PC-9 (cell line): ENCODE measurements around the gene RPS8. TPM values are rescaled to one million over a fixed set of nuclear protein-coding genes. Genes with fewer than 3 reads are reported as not detected.

Experiments used
- BruUV-seq: library from RNA; stranded (reverse); fragments of 400-500 nt; replicated peaks from 2 replicates; lab custom pipeline; 2021; lab: Mats Ljungman, UMichigan
- CTCF ChIA-PET: fragments of 300-600 bp; sonication (Branson Sonifier 250); formaldehyde crosslinking; loops from one replicate; lab custom pipeline; 2022; ENCODE audit warnings: antibody characterized with exemption; lab: Charles Lee
- POLR2A ChIA-PET: fragments of 300-600 bp; sonication (Branson Sonifier 250); formaldehyde crosslinking; loops from one replicate; lab custom pipeline; 2022; ENCODE audit warnings: antibody characterized with exemption; ENCODE audit not compliant: unreplicated experiment; lab: Charles Lee
- DNase-seq, 2 experiments: peaks; one replicate each; pipeline versions ENCODE4 v3.0.0 to v3.0.0-alpha.2; 2015 to 2022; ENCODE audit warnings: mixed read lengths in 1 of 2
- H2AFZ ChIP-seq: fragments of 200-600 bp; sonication (generic); 2 replicates; pipeline ENCODE4 v1.8.1; 2017; ENCODE audit warnings: antibody characterized with exemption
- H3F3A ChIP-seq: fragments of 200-600 bp; sonication (generic); 2 replicates; pipeline ENCODE4 v1.8.1; 2017; ENCODE audit warnings: antibody characterized with exemption, mild to moderate bottlenecking, low read depth; ENCODE audit not compliant: insufficient read depth
- H3K27ac ChIP-seq: fragments of 200-600 bp; sonication (generic); 2 replicates; pipeline ENCODE4 v1.6.1; 2016; ENCODE audit warnings: mixed run types
- H3K27me3 ChIP-seq: fragments of 200-600 bp; sonication (generic); 2 replicates; pipeline ENCODE4 v1.6.1; 2016; ENCODE audit warnings: low read depth, mixed run types; ENCODE audit not compliant: insufficient read depth
- H3K36me3 ChIP-seq: fragments of 200-600 bp; sonication (generic); 2 replicates; pipeline ENCODE4 v1.6.1; 2016; ENCODE audit warnings: low read depth, mixed run types
- H3K4me1 ChIP-seq: fragments of 200-600 bp; sonication (generic); replicated peaks from 2 replicates; pipeline ENCODE4 v1.6.1; 2016; ENCODE audit warnings: mixed run types; ENCODE audit not compliant: insufficient read depth
- H3K4me2 ChIP-seq: fragments of 200-600 bp; sonication (generic); 2 replicates; pipeline ENCODE4 v1.6.1; 2017; ENCODE audit warnings: mixed run types
- H3K4me3 ChIP-seq: fragments of 200-600 bp; sonication (generic); 2 replicates; pipeline ENCODE4 v1.6.1; 2016; ENCODE audit warnings: mixed run types
- H3K79me2 ChIP-seq: fragments of 200-600 bp; sonication (generic); 2 replicates; pipeline ENCODE4 v1.6.1; 2017; ENCODE audit warnings: low read depth, mixed run types
- H3K9me2 ChIP-seq: fragments of 200-600 bp; sonication (generic); 2 replicates; pipeline ENCODE4 v1.8.1; 2017; ENCODE audit warnings: mild to moderate bottlenecking; ENCODE audit not compliant: insufficient read depth
- H3K9me3 ChIP-seq: fragments of 200-600 bp; sonication (generic); 2 replicates; pipeline ENCODE4 v1.8.1; 2016; ENCODE audit warnings: low read depth; ENCODE audit not compliant: insufficient read depth
- H4K20me1 ChIP-seq: fragments of 200-600 bp; sonication (generic); 2 replicates; pipeline ENCODE4 v1.8.1; 2017; ENCODE audit not compliant: insufficient read depth
- CTCF ChIP-seq: fragments of 200-600 bp; sonication (generic); conservative IDR thresholded peaks from 2 replicates; pipeline ENCODE4 v1.6.1; 2017; ENCODE audit warnings: mixed run types, antibody characterized with exemption, mild to moderate bottlenecking, moderate library complexity
- EZH2 ChIP-seq: fragments of 200-600 bp; sonication (generic); IDR thresholded peaks from 2 replicates; pipeline ENCODE4 v1.8.0; 2017; ENCODE audit warnings: antibody characterized with exemption, low read depth
- intact Hi-C: fragments of 100-400 bp; cut with micrococcal nuclease; formaldehyde crosslinking; loops from one replicate; pipeline ENCODE4 v1.10.0; 2022; ENCODE audit not compliant: unreplicated experiment
- total RNA-seq: library from RNA; stranded (reverse); gene quantifications from 2 replicates; pipeline ENCODE4 v1.2.3, GENCODE V29; 2021

Gene RPS8
- total RNA-seq, 1 experiment from 2014 or later, result 2,059 TPM

- no peaks in the 10 kb centered on the region for H3K27me3 ChIP-seq
- H2AFZ ChIP-seq, result no peak within 1 kb of the TSS
- DNase-seq, result peak in 1 of 2 experiments; percentile 54
- peak within 1 kb of the TSS; percentile 30; the same call in 1 of the 2 replicates for H3K4me3 ChIP-seq
- intact Hi-C loops, result loop anchor here (10.0 kb wide), 3 partner anchors 73 to 777 kb away; partner anchors contain the start of genes KIF2C, NASP, RNU5D-1 and SLC6A9
- no peaks in the 10 kb centered on the region for H3K9me2 ChIP-seq
- H3K27ac ChIP-seq, result peak within 1 kb of the TSS; percentile 98
- peak within 1 kb of the TSS; percentile 70 for H3K4me2 ChIP-seq
- H3K79me2 ChIP-seq, result peaks cover 19% of the 10 kb centered on the region; the same call in 1 of the 2 replicates
- H3K9me3 ChIP-seq, result no peaks in the 10 kb centered on the region
- H3K4me1 ChIP-seq, result peaks cover 87% of the 10 kb centered on the region
- TF ChIP-seq CTCF (no peak), EZH2 (no peak)
- BruUV-seq, result no TSS peak
- H3K36me3 ChIP-seq, result peaks cover 10% of the 10 kb centered on the region; the same call in 1 of the 2 replicates
- ChIA-PET POLR2A (interaction anchor here (1.1 to 1.2 kb wide), 2 partner anchors 8 to 11 kb away, joined by 5 read pairs; no protein-coding TSS in a partner anchor), CTCF (interaction anchor here (0.6 to 1.3 kb wide), 2 partner anchors 9 to 518 kb away, joined by 3 read pairs; no protein-coding TSS in a partner anchor)
- peaks cover 73% of the 10 kb centered on the region for H3F3A ChIP-seq
- H4K20me1 ChIP-seq, result no peaks in the 10 kb centered on the region
These were observed 33.0 kb downstream of the RPS8 start, which contains the start of gene BTBD19 for GRCh38 chr1:44808063-44808937. BTBD19 (plus strand) TSS chr1:44808523; CDS start chr1:44808821, 298 bp downstream.

GRCh38 chr1:44808938-44809917, 33.9 kb downstream of the RPS8 start:
- Histone ChIP-seq H3K36me3 (peaks cover 10% of the 10 kb centered on the region; the same call in 1 of the 2 replicates), H3K79me2 (peaks cover 16% of the 10 kb centered on the region; the same call in 1 of the 2 replicates), H3F3A (peaks cover 66% of the 10 kb centered on the region), H3K4me1 (peaks cover 77% of the 10 kb centered on the region), H3K9me3 (no peaks in the 10 kb centered on the region), H4K20me1 (no peaks in the 10 kb centered on the region), H3K4me3 (no peak overlapping the region), H3K27ac (peak overlapping the region; percentile 98), H3K9me2 (no peaks in the 10 kb centered on the region), H3K27me3 (no peaks in the 10 kb centered on the region), H3K4me2 (peak overlapping the region; percentile 70), H2AFZ (no peak overlapping the region)
- POLR2A ChIA-PET, result interaction anchor here (0.5 to 1.1 kb wide), 3 partner anchors 9 to 774 kb away, joined by 3 to 7 read pairs (median 5); no protein-coding TSS in a partner anchor
- CTCF ChIA-PET, result interaction anchor here (1.3 kb wide), 1 partner anchor 10 kb away, joined by 3 read pairs; no protein-coding TSS in a partner anchor
- no TSS peak for BruUV-seq
- DNase-seq, result no peak
- no peak for TF ChIP-seq EZH2
- TF ChIP-seq CTCF, result no peak
- intact Hi-C loops, result loop anchor here (10.0 kb wide), 3 partner anchors 74 to 776 kb away; partner anchors contain the start of genes KIF2C, NASP, RNU5D-1 and SLC6A9
